Fibroblast of pulmonary artery (primary cell): ENCODE measurements around the gene ADAD1.
"Not testable (repeated sequence)": the region's sequence is repeated elsewhere in the genome, so short reads cannot be mapped to it uniquely, and the experiment has no call there.

Experiments used
- DNase-seq: peaks from one replicate; pipeline ENCODE4 v3.0.0-alpha.2; 2010; ENCODE audit warnings: low read depth
- H3K4me3 ChIP-seq: replicated peaks from 2 replicates; pipeline ENCODE4 v1.5.1; 2011; ENCODE audit warnings: low read depth, mild to moderate bottlenecking, control low read depth, low read length, moderate library complexity
- CTCF ChIP-seq: IDR thresholded peaks from 2 replicates; pipeline ENCODE4 v1.5.1; 2011; ENCODE audit warnings: mild to moderate bottlenecking, control low read depth, low read length, inconsistent platforms; ENCODE audit errors: missing control alignments

ADAD1 gene

GRCh38 chr4:122356317-122356808 lies 22.4 kb upstream of the ADAD1 start:
- TF ChIP-seq CTCF: no peak
- no peak for DNase-seq
- H3K4me3 ChIP-seq: no peak overlapping the region

GRCh38 chr4:122360754-122361153 lies 18.1 kb upstream of the ADAD1 start:
- no peak for TF ChIP-seq CTCF
- H3K4me3 ChIP-seq: no peak overlapping the region
- no peak for DNase-seq

GRCh38 chr4:122364700-122365404 lies 14.0 kb upstream of the ADAD1 start:
- H3K4me3 ChIP-seq: no peak overlapping the region
- DNase-seq: no peak
- TF ChIP-seq CTCF: no peak

- not testable (repeated sequence) for H3K4me3 ChIP-seq, DNase-seq
These were observed 10.0 kb upstream of the ADAD1 start for GRCh38 chr4:122368786-122369185.

- no peak overlapping the region for H3K4me3 ChIP-seq
- TF ChIP-seq CTCF: no peak
These were observed 1.5 kb upstream of the ADAD1 start for GRCh38 chr4:122377352-122377751.

GRCh38 chr4:122379239-122379638 lies 428 bp downstream of the ADAD1 start:
- no peak for TF ChIP-seq CTCF
- no peak for DNase-seq
- H3K4me3 ChIP-seq: no peak overlapping the region

More at GRCh38 chr4:122377352-122377751, 1.5 kb upstream of the ADAD1 start:
- DNase-seq: no peak

GRCh38 chr4:122383341-122383740 lies 4.5 kb downstream of the ADAD1 start:
- DNase-seq: no peak
- TF ChIP-seq CTCF: no peak
- no peak overlapping the region for H3K4me3 ChIP-seq
